Mucosa of descending colon (tissue), 3 donors: ENCODE data around the gene DNAJC27. TPM values are rescaled to one million over a fixed set of nuclear protein-coding genes. Genes with fewer than 3 reads are reported as not detected.

ENCODE experiments used
- ATAC-seq: fragments of 200-7000 bp; cut with Tn5 transposase; one replicate; pipeline ENCODE4 v1.9.1; 2020; ENCODE audit warnings: mild to moderate bottlenecking, moderate library complexity
- DNase-seq, 3 donors: peaks; one replicate each; pipeline ENCODE4 v3.0.0-alpha.2; 2020
- H3K36me3 ChIP-seq: fragments of 200-600 bp; one replicate; pipeline ENCODE4 v1.8.0; 2021; ENCODE audit warnings: low read depth, mild to moderate bottlenecking
- H3K4me1 ChIP-seq: fragments of 200-600 bp; one replicate; pipeline ENCODE4 v1.8.0; 2021; ENCODE audit warnings: low read depth, mild to moderate bottlenecking
- H3K4me3 ChIP-seq: fragments of 200-600 bp; one replicate; pipeline ENCODE4 v1.8.0; 2021; ENCODE audit warnings: mild to moderate bottlenecking
- H3K9me3 ChIP-seq: fragments of 200-600 bp; one replicate; pipeline ENCODE4 v1.8.0; 2021; ENCODE audit warnings: mild to moderate bottlenecking
- intact Hi-C, 2 donors: fragments of 100-400 bp; cut with DNase I in 1 of 2; cut with micrococcal nuclease in 1 of 2; formaldehyde crosslinking; loops; one replicate each; pipeline versions ENCODE4 v1.11.0 to v1.11.1; 2022; cut with DNase I, micrococcal nuclease
- total RNA-seq, 3 donors: library from RNA; stranded (reverse); fragmentation: NEBNext Ultra II Directional in 2 of 3; extraction: Animal tissue kit (Norgen Biotek cat#: 25700) in 2 of 3; gene quantifications; one replicate each; pipeline versions ENCODE4 v1.2.1 to v1.2.4, GENCODE V29; 2021 to 2023
- TF ChIP-seq, protein P1 (sequence below): fragments of 200-600 bp; IDR thresholded peaks from one replicate; pipeline ENCODE4 v1.8.0; 2022; ENCODE audit warnings: antibody characterized with exemption, mild to moderate bottlenecking
- donor health status: DM: no; HTN: no; CAD: no; lungs with moderate emphysema.
- donor health status: DM: no; HTN: no; CAD: no.
- donor health status: DM: no; HTN: yes; CAD: no.

The DNAJC27 gene
- total RNA-seq, 3 donors from 2014 or later = 4.9 to 11.0 (median 6.4) TPM

DNA sequence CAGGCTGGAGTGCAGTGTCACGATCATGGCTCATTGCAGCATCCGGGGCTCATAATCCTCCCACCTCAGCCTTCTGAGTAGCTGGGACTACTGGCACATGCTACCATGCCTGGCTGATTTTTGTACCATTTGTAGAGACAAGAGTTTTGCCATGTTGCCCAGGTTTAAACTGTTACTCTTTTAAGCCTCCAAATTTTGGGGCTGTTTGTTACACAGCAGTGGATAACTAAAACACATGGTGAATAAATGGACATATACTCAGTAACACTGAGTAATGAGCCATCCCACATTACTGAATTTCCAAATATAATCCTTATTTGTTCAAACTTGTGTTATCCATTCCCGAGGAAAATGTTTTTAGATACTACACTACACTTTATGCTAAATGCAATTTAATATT is 61.5 kb downstream of the DNAJC27 start:
- intact Hi-C loops = no loop called here
- TF ChIP-seq, protein P1, sequence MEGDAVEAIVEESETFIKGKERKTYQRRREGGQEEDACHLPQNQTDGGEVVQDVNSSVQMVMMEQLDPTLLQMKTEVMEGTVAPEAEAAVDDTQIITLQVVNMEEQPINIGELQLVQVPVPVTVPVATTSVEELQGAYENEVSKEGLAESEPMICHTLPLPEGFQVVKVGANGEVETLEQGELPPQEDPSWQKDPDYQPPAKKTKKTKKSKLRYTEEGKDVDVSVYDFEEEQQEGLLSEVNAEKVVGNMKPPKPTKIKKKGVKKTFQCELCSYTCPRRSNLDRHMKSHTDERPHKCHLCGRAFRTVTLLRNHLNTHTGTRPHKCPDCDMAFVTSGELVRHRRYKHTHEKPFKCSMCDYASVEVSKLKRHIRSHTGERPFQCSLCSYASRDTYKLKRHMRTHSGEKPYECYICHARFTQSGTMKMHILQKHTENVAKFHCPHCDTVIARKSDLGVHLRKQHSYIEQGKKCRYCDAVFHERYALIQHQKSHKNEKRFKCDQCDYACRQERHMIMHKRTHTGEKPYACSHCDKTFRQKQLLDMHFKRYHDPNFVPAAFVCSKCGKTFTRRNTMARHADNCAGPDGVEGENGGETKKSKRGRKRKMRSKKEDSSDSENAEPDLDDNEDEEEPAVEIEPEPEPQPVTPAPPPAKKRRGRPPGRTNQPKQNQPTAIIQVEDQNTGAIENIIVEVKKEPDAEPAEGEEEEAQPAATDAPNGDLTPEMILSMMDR = no peak
- ATAC-seq (no peak), DNase-seq (no peak)
- H3K36me3 ChIP-seq = no peaks in the 10 kb centered on the region
- no peak overlapping the region for H3K4me3 ChIP-seq
- no peaks in the 10 kb centered on the region for H3K9me3 ChIP-seq
- H3K4me1 ChIP-seq = peaks cover 12% of the 10 kb centered on the region

DNA sequence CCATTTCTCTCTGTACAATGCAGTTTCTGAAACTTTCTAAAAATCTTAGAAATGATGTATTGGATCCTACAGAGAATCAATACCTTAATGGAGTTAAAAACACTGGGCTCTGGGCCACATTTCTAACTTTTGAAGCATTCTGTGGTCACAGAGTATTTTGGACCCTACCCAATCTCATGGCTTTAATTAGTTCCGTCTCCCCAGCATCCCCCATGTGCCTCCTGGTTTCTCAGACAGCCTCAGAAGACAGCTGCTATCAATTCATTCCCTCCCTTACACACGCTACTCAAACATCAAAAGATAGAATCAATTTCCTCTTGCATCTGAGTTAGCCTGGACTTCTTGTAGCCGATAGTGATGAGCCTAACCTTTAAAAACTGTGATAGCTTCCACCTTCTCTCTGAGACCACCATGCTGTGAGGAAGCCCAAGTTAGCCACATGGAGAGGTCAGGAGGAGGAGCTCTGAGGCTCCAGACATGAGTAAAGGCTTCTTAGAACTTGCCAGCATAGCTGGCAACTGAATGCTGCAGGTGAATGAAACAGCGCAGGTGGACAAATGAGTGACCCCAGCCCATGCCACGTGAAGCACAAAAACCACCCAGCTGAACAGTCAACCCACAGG is 62.1 kb downstream of the DNAJC27 start:
- TF ChIP-seq, protein P1 = no peak
- Histone ChIP-seq H3K4me1 (peaks cover 12% of the 10 kb centered on the region), H3K4me3 (no peak overlapping the region), H3K9me3 (no peaks in the 10 kb centered on the region), H3K36me3 (no peaks in the 10 kb centered on the region)
- DNase-seq (no peak), ATAC-seq (no peak)
- intact Hi-C loops = no loop called here

GRCh38 chr2:24908461-24908901 is 63.3 kb downstream of the DNAJC27 start:
- peaks cover 10% of the 10 kb centered on the region for H3K4me1 ChIP-seq
- intact Hi-C loops = no loop called here
- H3K36me3 ChIP-seq = no peaks in the 10 kb centered on the region
- no peak overlapping the region for H3K4me3 ChIP-seq
- DNase-seq = peak in 1 of 3 donors; percentile 41
- peak; percentile 89 for ATAC-seq
- TF ChIP-seq, protein P1 = no peak
- no peaks in the 10 kb centered on the region for H3K9me3 ChIP-seq

- H3K4me3 ChIP-seq = no peak overlapping the region
- H3K4me1 ChIP-seq = peaks cover 7% of the 10 kb centered on the region
- ATAC-seq (no peak), DNase-seq (no peak)
- H3K36me3 ChIP-seq = no peaks in the 10 kb centered on the region
- intact Hi-C loops = no loop called here
- TF ChIP-seq, protein P1 = no peak
- no peaks in the 10 kb centered on the region for H3K9me3 ChIP-seq
Observed at GRCh38 chr2:24907116-24907515, 64.6 kb downstream of the DNAJC27 start.

DNA sequence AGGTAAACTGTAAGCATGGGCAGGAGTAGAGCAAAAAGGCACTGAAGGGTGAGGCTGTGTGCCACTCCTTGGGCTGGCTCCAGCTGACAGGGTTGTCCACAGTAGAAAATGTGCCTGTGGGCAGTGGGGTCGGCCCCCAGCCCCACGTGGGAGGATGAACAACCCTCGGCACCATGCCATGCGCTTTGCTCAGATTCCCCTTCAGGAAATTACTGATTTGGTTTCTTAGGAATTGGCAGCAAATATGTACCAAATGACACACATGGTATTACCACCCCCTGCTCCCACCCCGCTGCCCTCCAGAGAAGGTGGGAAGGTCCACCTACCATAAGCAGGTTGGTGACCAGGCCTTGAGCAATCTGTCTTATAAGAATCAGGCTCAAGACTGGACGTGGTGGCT is 65.3 kb downstream of the DNAJC27 start:
- Histone ChIP-seq H3K4me3 (no peak overlapping the region), H3K4me1 (peaks cover 7% of the 10 kb centered on the region), H3K36me3 (no peaks in the 10 kb centered on the region), H3K9me3 (no peaks in the 10 kb centered on the region)
- no peak for DNase-seq
- intact Hi-C loops = no loop called here
- ATAC-seq = no peak
- TF ChIP-seq, protein P1 = no peak
